Panc1 (cell line): ENCODE data around the gene MRPL51. TPM values are rescaled to one million over a fixed set of nuclear protein-coding genes. Genes with fewer than 3 reads are reported as not detected.

Experiments
- ATAC-seq: fragments of 200-7000 bp; cut with Tn5 transposase; 2 replicates; pipeline ENCODE4 v1.9.1; 2020; ENCODE audit warnings: mild to moderate bottlenecking, moderate library complexity
- BruUV-seq: library from RNA; stranded (reverse); fragments of 400-500 nt; replicated peaks from 2 replicates; lab custom pipeline; 2021; lab: Mats Ljungman, UMichigan
- CTCF ChIA-PET: fragments of 300-600 bp; sonication (Branson Sonifier 250); formaldehyde crosslinking; loops from one replicate; lab custom pipeline; 2022; ENCODE audit warnings: antibody characterized with exemption; lab: Charles Lee
- POLR2A ChIA-PET: fragments of 300-600 bp; sonication (Branson Sonifier 250); formaldehyde crosslinking; loops from one replicate; lab custom pipeline; 2022; ENCODE audit warnings: antibody characterized with exemption; lab: Charles Lee
- DNase-seq: peaks from one replicate; pipeline ENCODE4 v3.0.0-alpha.2; 2010; ENCODE audit warnings: low read depth, low spot score
- H3K27ac ChIP-seq: 2 replicates; pipeline ENCODE4 v1.5.1; 2011; ENCODE audit warnings: mild to moderate bottlenecking, low read length, inconsistent platforms
- H3K27me3 ChIP-seq: fragments of 200-500 bp; sonication (Bioruptor generic); 2 replicates; pipeline ENCODE4 v1.6.0; 2014; ENCODE audit warnings: low read length, inconsistent platforms; ENCODE audit not compliant: control insufficient read depth, insufficient read depth
- H3K36me3 ChIP-seq: fragments of 200-500 bp; sonication (Bioruptor generic); 2 replicates; pipeline ENCODE4 v1.5.1; 2014; ENCODE audit warnings: inconsistent platforms, mild to moderate bottlenecking, low read length, moderate library complexity; ENCODE audit not compliant: control insufficient read depth, insufficient read depth
- H3K4me1 ChIP-seq: 2 replicates; pipeline ENCODE4 v1.5.1; 2011; ENCODE audit warnings: inconsistent platforms, mild to moderate bottlenecking, low read length, moderate library complexity; ENCODE audit not compliant: control insufficient read depth, insufficient read depth
- H3K4me3 ChIP-seq, 2 experiments: 2 replicates each; pipeline ENCODE4 v1.5.1; 2011 to 2012; ENCODE audit warnings: low read depth in 2 of 2, low read length in 2 of 2, mild to moderate bottlenecking in 2 of 2, inconsistent platforms in 1 of 2, moderate library complexity in 1 of 2
- H3K9me3 ChIP-seq: fragments of 200-500 bp; sonication (Bioruptor generic); 2 replicates; pipeline ENCODE4 v1.5.1; 2014; ENCODE audit warnings: low read depth, mild to moderate bottlenecking, inconsistent platforms, low read length, moderate library complexity; ENCODE audit not compliant: control insufficient read depth, insufficient read depth
- POLR2AphosphoS5 ChIP-seq: IDR thresholded peaks from 2 replicates; pipeline ENCODE4 v1.6.1; 2012; ENCODE audit warnings: mild to moderate bottlenecking, low read depth, low read length, moderate library complexity
- SIN3A ChIP-seq: IDR thresholded peaks from 2 replicates; pipeline ENCODE4 v1.6.1; 2012; ENCODE audit warnings: low read depth, mild to moderate bottlenecking, low read length, moderate library complexity, borderline replicate concordance; ENCODE audit not compliant: insufficient read depth
- TCF7L2 ChIP-seq: IDR thresholded peaks from 2 replicates; pipeline ENCODE4 v1.6.1; 2011; ENCODE audit warnings: mild to moderate bottlenecking, low read depth, low read length, inconsistent platforms
- in situ Hi-C: cut with HindIII; loops from 2 replicates; pipeline ENCODE4 v1.10.0; 2016; ENCODE audit warnings: low sequenced_read_pairs, low pct_unique_long_range_greater_than_20kb
- intact Hi-C: fragments of 100-400 bp; cut with micrococcal nuclease; formaldehyde crosslinking; loops from one replicate; pipeline ENCODE4 v1.10.0; 2022; ENCODE audit not compliant: unreplicated experiment
- total RNA-seq: library from RNA; stranded (reverse); gene quantifications from one replicate; pipeline ENCODE4 v1.2.1, GENCODE V29; 2021; ENCODE audit not compliant: unreplicated experiment
- TF ChIP-seq, protein P1 (sequence below): fragments of 450-650 bp; IDR thresholded peaks from 2 replicates; pipeline ENCODE4 v1.5.1; 2017; ENCODE audit warnings: mild to moderate bottlenecking
- TF ChIP-seq, protein P2 (sequence below), 2 experiments: IDR thresholded peaks; 2 replicates each; pipeline ENCODE4 v1.6.1; 2011 to 2012; ENCODE audit warnings: low read depth in 2 of 2, control low read depth in 1 of 2, low read length in 1 of 2, mild to moderate bottlenecking in 1 of 2, moderate library complexity in 1 of 2; ENCODE audit not compliant: insufficient read depth in 1 of 2

Gene MRPL51
- total RNA-seq, 1 experiment from 2014 or later, result 194 TPM

DNA sequence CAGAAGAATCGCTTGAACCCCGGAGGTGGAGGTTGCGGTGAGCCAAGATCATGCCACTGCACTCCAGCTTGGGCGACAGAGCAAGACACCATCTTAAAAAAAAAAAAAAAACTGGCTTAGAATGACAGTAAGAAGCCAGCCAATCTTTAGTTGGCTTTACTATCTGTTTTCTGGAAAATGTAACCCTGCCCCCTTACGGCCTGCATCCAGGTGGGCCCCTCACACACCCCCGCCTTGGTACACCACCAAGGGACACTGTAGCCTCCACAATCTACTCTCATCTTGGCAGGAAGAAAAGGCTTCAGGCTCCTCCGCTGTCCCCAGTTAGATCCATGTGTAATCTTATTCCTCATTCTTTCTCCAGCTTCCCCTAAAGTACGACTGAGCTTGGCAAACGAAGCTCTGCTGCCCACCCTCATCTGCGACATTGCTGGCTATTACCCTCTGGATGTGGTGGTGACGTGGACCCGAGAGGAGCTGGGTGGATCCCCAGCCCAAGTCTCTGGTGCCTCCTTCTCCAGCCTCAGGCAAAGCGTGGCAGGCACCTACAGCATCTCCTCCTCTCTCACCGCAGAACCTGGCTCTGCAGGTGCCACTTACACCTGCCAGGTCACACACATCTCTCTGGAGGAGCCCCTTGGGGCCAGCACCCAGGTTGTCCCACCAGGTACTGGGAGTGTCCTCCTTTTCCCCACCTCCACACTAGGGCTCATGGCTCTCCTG lies 34.6 kb downstream of the MRPL51 start:
- no peaks in the 10 kb centered on the region; the same call in 1 of the 2 replicates for H3K36me3 ChIP-seq
- no peaks in the 10 kb centered on the region for H3K4me1 ChIP-seq
- no peaks in the 10 kb centered on the region for H3K9me3 ChIP-seq
- no peak overlapping the region for H3K4me3 ChIP-seq
- H3K27me3 ChIP-seq, result no peaks in the 10 kb centered on the region
- TF ChIP-seq SIN3A (no peak), TCF7L2 (no peak)
- TF ChIP-seq, protein P1, sequence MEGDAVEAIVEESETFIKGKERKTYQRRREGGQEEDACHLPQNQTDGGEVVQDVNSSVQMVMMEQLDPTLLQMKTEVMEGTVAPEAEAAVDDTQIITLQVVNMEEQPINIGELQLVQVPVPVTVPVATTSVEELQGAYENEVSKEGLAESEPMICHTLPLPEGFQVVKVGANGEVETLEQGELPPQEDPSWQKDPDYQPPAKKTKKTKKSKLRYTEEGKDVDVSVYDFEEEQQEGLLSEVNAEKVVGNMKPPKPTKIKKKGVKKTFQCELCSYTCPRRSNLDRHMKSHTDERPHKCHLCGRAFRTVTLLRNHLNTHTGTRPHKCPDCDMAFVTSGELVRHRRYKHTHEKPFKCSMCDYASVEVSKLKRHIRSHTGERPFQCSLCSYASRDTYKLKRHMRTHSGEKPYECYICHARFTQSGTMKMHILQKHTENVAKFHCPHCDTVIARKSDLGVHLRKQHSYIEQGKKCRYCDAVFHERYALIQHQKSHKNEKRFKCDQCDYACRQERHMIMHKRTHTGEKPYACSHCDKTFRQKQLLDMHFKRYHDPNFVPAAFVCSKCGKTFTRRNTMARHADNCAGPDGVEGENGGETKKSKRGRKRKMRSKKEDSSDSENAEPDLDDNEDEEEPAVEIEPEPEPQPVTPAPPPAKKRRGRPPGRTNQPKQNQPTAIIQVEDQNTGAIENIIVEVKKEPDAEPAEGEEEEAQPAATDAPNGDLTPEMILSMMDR, result no peak
- TF ChIP-seq, protein P2, sequence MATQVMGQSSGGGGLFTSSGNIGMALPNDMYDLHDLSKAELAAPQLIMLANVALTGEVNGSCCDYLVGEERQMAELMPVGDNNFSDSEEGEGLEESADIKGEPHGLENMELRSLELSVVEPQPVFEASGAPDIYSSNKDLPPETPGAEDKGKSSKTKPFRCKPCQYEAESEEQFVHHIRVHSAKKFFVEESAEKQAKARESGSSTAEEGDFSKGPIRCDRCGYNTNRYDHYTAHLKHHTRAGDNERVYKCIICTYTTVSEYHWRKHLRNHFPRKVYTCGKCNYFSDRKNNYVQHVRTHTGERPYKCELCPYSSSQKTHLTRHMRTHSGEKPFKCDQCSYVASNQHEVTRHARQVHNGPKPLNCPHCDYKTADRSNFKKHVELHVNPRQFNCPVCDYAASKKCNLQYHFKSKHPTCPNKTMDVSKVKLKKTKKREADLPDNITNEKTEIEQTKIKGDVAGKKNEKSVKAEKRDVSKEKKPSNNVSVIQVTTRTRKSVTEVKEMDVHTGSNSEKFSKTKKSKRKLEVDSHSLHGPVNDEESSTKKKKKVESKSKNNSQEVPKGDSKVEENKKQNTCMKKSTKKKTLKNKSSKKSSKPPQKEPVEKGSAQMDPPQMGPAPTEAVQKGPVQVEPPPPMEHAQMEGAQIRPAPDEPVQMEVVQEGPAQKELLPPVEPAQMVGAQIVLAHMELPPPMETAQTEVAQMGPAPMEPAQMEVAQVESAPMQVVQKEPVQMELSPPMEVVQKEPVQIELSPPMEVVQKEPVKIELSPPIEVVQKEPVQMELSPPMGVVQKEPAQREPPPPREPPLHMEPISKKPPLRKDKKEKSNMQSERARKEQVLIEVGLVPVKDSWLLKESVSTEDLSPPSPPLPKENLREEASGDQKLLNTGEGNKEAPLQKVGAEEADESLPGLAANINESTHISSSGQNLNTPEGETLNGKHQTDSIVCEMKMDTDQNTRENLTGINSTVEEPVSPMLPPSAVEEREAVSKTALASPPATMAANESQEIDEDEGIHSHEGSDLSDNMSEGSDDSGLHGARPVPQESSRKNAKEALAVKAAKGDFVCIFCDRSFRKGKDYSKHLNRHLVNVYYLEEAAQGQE (IDR thresholded peaks at IDR 0.05; ENCODE audit: insufficient read depth in 1 of 2, low read depth in 2 of 2, low read length in 1 of 2), result no peak
- intact Hi-C loops (no loop called here), in situ Hi-C loops (no loop called here)
- CTCF ChIA-PET, result no interaction called here
- POLR2A ChIA-PET, result interaction anchor here (0.7 kb wide), 1 partner anchor 12 kb away, joined by 3 read pairs; the partner anchor contains the start of gene VAMP1
- no peak overlapping the region for H3K27ac ChIP-seq
- ATAC-seq (no peak), DNase-seq (no peak)
- no TSS peak for BruUV-seq

DNA sequence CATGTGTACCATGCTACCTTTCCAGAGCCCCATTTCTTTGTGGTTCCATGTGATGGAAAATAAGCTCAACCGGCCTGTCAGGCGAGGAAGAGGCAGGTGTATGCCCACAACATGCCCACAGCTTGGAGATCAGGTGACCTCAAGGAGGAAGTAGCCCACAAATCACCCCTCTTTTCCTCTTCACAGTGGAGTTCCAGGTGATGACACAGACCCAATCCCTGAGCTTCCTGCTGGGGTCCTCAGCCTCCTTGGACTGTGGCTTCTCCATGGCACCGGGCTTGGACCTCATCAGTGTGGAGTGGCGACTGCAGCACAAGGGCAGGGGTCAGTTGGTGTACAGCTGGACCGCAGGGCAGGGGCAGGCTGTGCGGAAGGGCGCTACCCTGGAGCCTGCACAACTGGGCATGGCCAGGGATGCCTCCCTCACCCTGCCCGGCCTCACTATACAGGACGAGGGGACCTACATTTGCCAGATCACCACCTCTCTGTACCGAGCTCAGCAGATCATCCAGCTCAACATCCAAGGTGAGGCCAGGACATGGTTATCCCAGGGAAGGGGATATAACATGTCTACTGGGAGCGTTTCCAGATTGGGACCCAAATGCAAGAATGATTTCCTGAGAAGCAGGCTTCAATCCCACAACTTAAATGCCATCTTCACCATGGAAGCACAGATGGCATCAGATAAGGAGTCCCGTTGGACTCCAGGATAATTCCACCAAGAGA lies 35.7 kb downstream of the MRPL51 start:
- Histone ChIP-seq H3K4me1 (peaks cover 4% of the 10 kb centered on the region; the same call in 1 of the 2 replicates), H3K4me3 (no peak overlapping the region), H3K36me3 (no peaks in the 10 kb centered on the region), H3K27me3 (no peaks in the 10 kb centered on the region), H3K9me3 (no peaks in the 10 kb centered on the region), H3K27ac (no peak overlapping the region)
- TF ChIP-seq TCF7L2 (no peak), POLR2AphosphoS5 (no peak), SIN3A (no peak)
- TF ChIP-seq, protein P1, result no peak
- TF ChIP-seq, protein P2 (IDR thresholded peaks at IDR 0.05; ENCODE audit: insufficient read depth in 1 of 2, low read depth in 2 of 2, low read length in 1 of 2), result no peak
- POLR2A ChIA-PET, result interaction anchor here (0.6 kb wide), 1 partner anchor 15 kb away, joined by 9 read pairs; no protein-coding TSS in a partner anchor
- BruUV-seq, result no TSS peak
- no peak for ATAC-seq
- CTCF ChIA-PET, result no interaction called here
- intact Hi-C loops, result no loop called here
- no peak for DNase-seq
- in situ Hi-C loops, result no loop called here
